Activated T-helper 2 cell treated with anti-CD3 and anti-CD28 coated beads, Interferon-gamma antibody, Interleukin-2, Interleukin-4, amounts not matched to agents 10 μg/mL and 5 μg/mL and 100 μg/mL, durations not matched to agents 14 hours and 24 hours and 36 hours (primary cell): Measurements from ENCODE around the gene APRT. TPM values are rescaled to one million over a fixed set of nuclear protein-coding genes. Genes with fewer than 3 reads are reported as not detected.
"Not testable (repeated sequence)": the region's sequence is repeated elsewhere in the genome, so short reads cannot be mapped to it uniquely, and the experiment has no call there.

ENCODE experiments used
- DNase-seq: peaks from one replicate; pipeline ENCODE4 v3.0.0; 2021; ENCODE audit warnings: low spot score
- H3K27ac Mint-ChIP-seq: one replicate; pipeline ENCODE4 v1.8.0; 2021; ENCODE audit warnings: mixed read lengths
- H3K27me3 Mint-ChIP-seq: one replicate; pipeline ENCODE4 v1.8.0; 2021; ENCODE audit warnings: low read depth, mixed read lengths
- H3K36me3 Mint-ChIP-seq: one replicate; pipeline ENCODE4 v1.8.0; 2021; ENCODE audit warnings: low read depth, mixed read lengths
- H3K4me1 Mint-ChIP-seq: one replicate; pipeline ENCODE4 v1.8.0; 2021; ENCODE audit warnings: low read depth, mixed read lengths
- H3K4me3 Mint-ChIP-seq: one replicate; pipeline ENCODE4 v1.8.0; 2021; ENCODE audit warnings: low read depth, mild to moderate bottlenecking, moderate library complexity, mixed read lengths
- H3K9me3 Mint-ChIP-seq: one replicate; pipeline ENCODE4 v1.8.0; 2021; ENCODE audit warnings: mixed read lengths
- intact Hi-C: fragments of 100-400 bp; cut with micrococcal nuclease; formaldehyde crosslinking; loops from one replicate; pipeline ENCODE4 v1.15.1; 2023
- total RNA-seq: library from RNA; stranded (reverse); gene quantifications from 2 replicates; pipeline ENCODE4 v1.2.3, GENCODE V29; 2022

The APRT gene
- total RNA-seq, 1 donor from 2014 or later = 294 TPM

GRCh38 chr16:88773812-88774291 is 37.9 kb downstream of the APRT start:
- H3K4me1 Mint-ChIP-seq = peaks cover 6% of the 10 kb centered on the region
- H3K36me3 Mint-ChIP-seq = no peaks in the 10 kb centered on the region
- no peaks in the 10 kb centered on the region for H3K27me3 Mint-ChIP-seq
- no peak for DNase-seq
- H3K9me3 Mint-ChIP-seq = no peaks in the 10 kb centered on the region
- intact Hi-C loops = no loop called here
- no peak overlapping the region for H3K4me3 Mint-ChIP-seq
- no peak overlapping the region for H3K27ac Mint-ChIP-seq

- no peaks in the 10 kb centered on the region for H3K27me3 Mint-ChIP-seq
- DNase-seq = no peak
- H3K27ac Mint-ChIP-seq = no peak overlapping the region
- no peaks in the 10 kb centered on the region for H3K9me3 Mint-ChIP-seq
- no peaks in the 10 kb centered on the region for H3K36me3 Mint-ChIP-seq
- intact Hi-C loops = no loop called here
- H3K4me1 Mint-ChIP-seq = peaks cover 5% of the 10 kb centered on the region
- H3K4me3 Mint-ChIP-seq = no peak overlapping the region
Measured at GRCh38 chr16:88772871-88773811, 38.6 kb downstream of the APRT start.

DNA sequence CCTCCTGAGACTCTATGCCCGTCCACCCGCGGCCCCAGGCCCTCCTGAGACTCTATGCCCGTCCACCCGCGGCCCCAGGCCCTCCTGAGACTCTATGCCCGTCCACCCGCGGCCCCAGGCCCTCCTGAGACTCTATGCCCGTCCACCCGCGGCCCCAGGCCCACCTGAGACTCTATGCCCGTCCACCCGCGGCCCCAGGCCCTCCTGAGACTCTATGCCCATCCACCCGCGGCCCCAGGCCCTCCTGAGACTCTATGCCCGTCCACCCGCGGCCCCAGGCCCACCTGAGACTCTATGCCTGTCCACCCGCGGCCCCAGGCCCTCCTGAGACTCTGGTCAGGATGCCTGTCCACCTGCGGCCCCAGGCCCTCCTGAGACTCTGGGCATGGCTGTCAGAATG is 39.9 kb downstream of the APRT start:
- DNase-seq, H3K36me3 Mint-ChIP-seq, intact Hi-C loops, H3K4me1 Mint-ChIP-seq, H3K27me3 Mint-ChIP-seq, H3K27ac Mint-ChIP-seq, H3K4me3 Mint-ChIP-seq, H3K9me3 Mint-ChIP-seq: not testable (repeated sequence)

DNA sequence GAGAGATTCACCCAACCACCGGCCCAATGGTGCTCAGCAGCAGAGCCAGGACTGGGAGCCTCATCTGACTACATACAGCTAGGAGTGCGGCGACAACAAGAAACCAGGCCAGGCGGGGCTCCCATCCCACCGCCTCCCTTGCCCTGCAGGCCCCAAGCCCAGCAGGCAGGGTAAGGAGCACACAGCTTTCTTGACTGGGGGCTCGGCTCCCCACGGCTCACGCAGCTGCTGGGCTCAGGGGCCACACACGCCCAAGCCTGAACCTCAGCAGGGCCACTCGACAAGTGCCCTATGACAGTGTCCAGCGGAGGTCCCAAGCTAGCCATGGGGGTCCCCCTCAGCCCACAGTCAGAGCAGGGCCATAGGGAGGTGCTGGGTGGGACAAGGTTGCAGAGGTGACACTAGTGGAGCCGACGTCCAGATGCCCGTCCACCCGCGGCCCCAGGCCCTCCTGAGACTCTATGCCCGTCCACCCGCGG is 40.4 kb downstream of the APRT start:
- no peak overlapping the region for H3K4me3 Mint-ChIP-seq
- H3K27me3 Mint-ChIP-seq = no peaks in the 10 kb centered on the region
- H3K27ac Mint-ChIP-seq = no peak overlapping the region
- intact Hi-C loops = no loop called here
- peaks cover 9% of the 10 kb centered on the region for H3K4me1 Mint-ChIP-seq
- DNase-seq = no peak
- H3K36me3 Mint-ChIP-seq = no peaks in the 10 kb centered on the region
- no peaks in the 10 kb centered on the region for H3K9me3 Mint-ChIP-seq

- H3K27me3 Mint-ChIP-seq = no peaks in the 10 kb centered on the region
- intact Hi-C loops = no loop called here
- no peak for DNase-seq
- no peak overlapping the region for H3K4me3 Mint-ChIP-seq
- no peaks in the 10 kb centered on the region for H3K9me3 Mint-ChIP-seq
- H3K27ac Mint-ChIP-seq = no peak overlapping the region
- no peaks in the 10 kb centered on the region for H3K36me3 Mint-ChIP-seq
- peaks cover 14% of the 10 kb centered on the region for H3K4me1 Mint-ChIP-seq
Measured at GRCh38 chr16:88770461-88771293, 41.1 kb downstream of the APRT start.

DNA sequence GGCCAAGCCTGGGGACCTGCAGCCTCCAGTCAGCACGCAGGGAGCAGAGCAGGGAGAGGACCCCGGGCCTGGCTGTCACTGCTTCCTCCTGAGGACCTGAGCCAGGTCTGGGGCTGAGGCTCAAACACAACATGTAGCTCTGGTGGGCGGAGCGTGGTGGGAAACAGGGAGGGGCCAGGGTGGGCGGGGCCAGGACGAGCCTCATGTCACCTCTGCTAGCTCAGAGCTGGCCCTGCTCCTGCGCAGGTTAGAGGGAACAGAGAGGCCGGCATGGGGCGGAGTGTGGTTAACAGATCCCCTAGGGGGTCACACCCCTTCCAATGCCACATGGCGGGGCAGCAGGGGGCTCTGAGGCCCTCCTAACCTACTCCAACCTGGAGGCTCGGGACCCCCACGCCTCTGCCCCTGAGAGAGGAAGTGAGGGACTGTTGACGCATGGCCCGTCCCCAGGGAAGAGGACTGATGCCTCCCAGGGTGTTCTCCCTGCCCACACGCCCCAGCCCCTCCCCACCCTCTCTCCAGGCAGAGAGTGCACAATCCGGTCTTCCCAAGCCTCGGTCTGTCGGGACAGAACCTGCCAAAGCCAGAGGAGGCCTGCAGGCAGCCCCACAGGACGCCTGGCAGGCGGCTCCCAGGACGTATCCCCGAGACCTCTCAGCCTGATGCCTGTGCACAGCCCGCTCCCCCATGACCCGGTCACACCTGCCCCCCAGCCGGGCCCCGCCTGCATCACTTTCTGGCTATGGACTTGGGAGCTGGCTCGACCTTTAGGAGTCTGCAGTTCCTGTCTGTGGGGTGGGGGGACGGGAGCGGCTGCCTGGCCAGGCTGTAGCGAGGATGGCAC is 41.9 kb downstream of the APRT start:
- Mint-ChIP-seq H3K9me3 (no peaks in the 10 kb centered on the region), H3K36me3 (no peaks in the 10 kb centered on the region), H3K27me3 (no peaks in the 10 kb centered on the region), H3K27ac (no peak overlapping the region), H3K4me3 (no peak overlapping the region), H3K4me1 (peaks cover 14% of the 10 kb centered on the region)
- no peak for DNase-seq
- intact Hi-C loops = no loop called here

GRCh38 chr16:88768071-88768783 is 43.5 kb downstream of the APRT start:
- H3K27ac Mint-ChIP-seq = no peak overlapping the region
- H3K9me3 Mint-ChIP-seq = no peaks in the 10 kb centered on the region
- no peaks in the 10 kb centered on the region for H3K27me3 Mint-ChIP-seq
- intact Hi-C loops = no loop called here
- peaks cover 14% of the 10 kb centered on the region for H3K4me1 Mint-ChIP-seq
- peaks cover 6% of the 10 kb centered on the region for H3K36me3 Mint-ChIP-seq
- DNase-seq = no peak
- no peak overlapping the region for H3K4me3 Mint-ChIP-seq

- H3K9me3 Mint-ChIP-seq = no peaks in the 10 kb centered on the region
- peak overlapping the region; percentile 55 for H3K27ac Mint-ChIP-seq
- H3K4me3 Mint-ChIP-seq = no peak overlapping the region
- H3K4me1 Mint-ChIP-seq = peaks cover 14% of the 10 kb centered on the region
- intact Hi-C loops = no loop called here
- H3K27me3 Mint-ChIP-seq = no peaks in the 10 kb centered on the region
- DNase-seq = no peak
- peaks cover 7% of the 10 kb centered on the region for H3K36me3 Mint-ChIP-seq
Measured at GRCh38 chr16:88767546-88768070, 44.1 kb downstream of the APRT start.

- DNase-seq = no peak
- Mint-ChIP-seq H3K27ac (no peak overlapping the region), H3K27me3 (no peaks in the 10 kb centered on the region), H3K4me1 (peaks cover 14% of the 10 kb centered on the region), H3K36me3 (peaks cover 7% of the 10 kb centered on the region), H3K9me3 (no peaks in the 10 kb centered on the region), H3K4me3 (no peak overlapping the region)
- intact Hi-C loops = no loop called here
Measured at GRCh38 chr16:88766975-88767374, 44.8 kb downstream of the APRT start.

DNA sequence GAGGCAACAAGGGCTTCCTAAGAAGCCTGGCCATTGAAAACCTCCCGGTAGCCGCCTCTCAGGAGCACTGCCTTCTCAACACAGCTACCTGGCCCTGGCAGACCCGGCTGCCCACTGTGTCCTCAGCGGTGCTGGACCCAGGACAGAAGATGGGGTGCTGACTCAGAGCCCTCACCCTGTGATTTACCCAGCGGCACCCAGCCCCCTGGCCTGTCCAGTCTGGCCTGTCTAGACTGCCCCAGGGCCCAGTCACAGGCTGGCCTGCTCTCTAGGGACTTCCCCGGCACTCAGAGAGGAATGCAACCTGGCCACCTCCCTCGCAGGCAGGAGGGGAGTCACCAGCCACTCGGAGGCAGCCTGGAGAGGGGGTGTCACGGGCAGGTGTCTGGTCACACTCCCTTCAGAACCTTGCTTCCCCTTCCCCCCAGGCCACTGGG is 46.8 kb downstream of the APRT start:
- Mint-ChIP-seq H3K36me3 (peaks cover 7% of the 10 kb centered on the region), H3K27me3 (no peaks in the 10 kb centered on the region), H3K4me3 (no peak overlapping the region), H3K9me3 (no peaks in the 10 kb centered on the region), H3K4me1 (peaks cover 12% of the 10 kb centered on the region), H3K27ac (no peak overlapping the region)
- intact Hi-C loops = no loop called here
- DNase-seq = no peak

- H3K4me1 Mint-ChIP-seq = peaks cover 15% of the 10 kb centered on the region
- H3K9me3 Mint-ChIP-seq = no peaks in the 10 kb centered on the region
- H3K27ac Mint-ChIP-seq = no peak overlapping the region
- no peak for DNase-seq
- intact Hi-C loops = no loop called here
- H3K27me3 Mint-ChIP-seq = no peaks in the 10 kb centered on the region
- H3K36me3 Mint-ChIP-seq = peaks cover 7% of the 10 kb centered on the region
- no peak overlapping the region for H3K4me3 Mint-ChIP-seq
Measured at GRCh38 chr16:88764080-88764479, 47.6 kb downstream of the APRT start.
